PC-3 (cell line): Measurements from ENCODE around the gene GH1. TPM values are rescaled to one million over a fixed set of nuclear protein-coding genes. Genes with fewer than 3 reads are reported as not detected.
A peak's percentile ranks its signal among the peaks of the same experiment; 100 is the strongest.
"Not testable (repeated sequence)": the region's sequence is repeated elsewhere in the genome, so short reads cannot be mapped to it uniquely, and the experiment has no call there.

Source experiments
- ATAC-seq: fragments of 200-7000 bp; cut with Tn5 transposase; 2 replicates; pipeline ENCODE4 v1.9.1; 2020; ENCODE audit warnings: mild to moderate bottlenecking, moderate library complexity
- BruUV-seq: library from RNA; stranded (reverse); fragments of 400-500 nt; replicated peaks from 2 replicates; lab custom pipeline; 2021; lab: Mats Ljungman, UMichigan
- CTCF ChIA-PET: fragments of 300-600 bp; sonication (Branson Sonifier 250); formaldehyde crosslinking; loops from one replicate; lab custom pipeline; 2022; ENCODE audit warnings: antibody characterized with exemption; lab: Charles Lee
- POLR2A ChIA-PET: fragments of 300-600 bp; sonication (Branson Sonifier 250); formaldehyde crosslinking; loops from one replicate; lab custom pipeline; 2022; ENCODE audit warnings: antibody characterized with exemption; ENCODE audit not compliant: unreplicated experiment; lab: Charles Lee
- DNase-seq: peaks from one replicate; pipeline ENCODE4 v3.0.0-alpha.2; 2015
- H2AFZ ChIP-seq: fragments of 300-600 bp; sonication (generic); 2 replicates; pipeline ENCODE4 v1.6.0; 2016; ENCODE audit warnings: antibody characterized with exemption, low read length
- H3F3A ChIP-seq: fragments of 300-600 bp; sonication (generic); one replicate; pipeline ENCODE4 v1.6.0; 2017; ENCODE audit warnings: antibody characterized with exemption, low read length, control low read depth, mild to moderate bottlenecking; ENCODE audit not compliant: unreplicated experiment
- H3K27ac ChIP-seq: fragments of 300-600 bp; sonication (generic); 2 replicates; pipeline ENCODE4 v1.5.1; 2016; ENCODE audit warnings: mild to moderate bottlenecking, low read length
- H3K27me3 ChIP-seq: fragments of 300-600 bp; sonication (generic); 2 replicates; pipeline ENCODE4 v1.6.1; 2016; ENCODE audit warnings: low read length, mixed read lengths
- H3K36me3 ChIP-seq: fragments of 300-600 bp; sonication (generic); 2 replicates; pipeline ENCODE4 v1.6.1; 2016; ENCODE audit warnings: low read depth, mixed run types, low read length, mixed read lengths
- H3K4me1 ChIP-seq: fragments of 300-600 bp; sonication (generic); 2 replicates; pipeline ENCODE4 v1.5.1; 2016; ENCODE audit warnings: low read length; ENCODE audit not compliant: insufficient read depth
- H3K4me2 ChIP-seq: fragments of 300-600 bp; sonication (generic); 2 replicates; pipeline ENCODE4 v1.6.0; 2016; ENCODE audit warnings: low read length
- H3K4me3 ChIP-seq: fragments of 300-600 bp; sonication (generic); 2 replicates; pipeline ENCODE4 v1.5.1; 2016; ENCODE audit warnings: mild to moderate bottlenecking, low read length, mixed read lengths
- H3K79me2 ChIP-seq: fragments of 300-600 bp; sonication (generic); 2 replicates; pipeline ENCODE4 v1.6.1; 2017; ENCODE audit warnings: low read length, mixed read lengths
- H3K9ac ChIP-seq: fragments of 300-600 bp; sonication (generic); 2 replicates; pipeline ENCODE4 v1.6.0; 2016; ENCODE audit warnings: mild to moderate bottlenecking, low read length
- H3K9me2 ChIP-seq: fragments of 300-600 bp; sonication (generic); replicated peaks from 2 replicates; pipeline ENCODE4 v1.6.1; 2016; ENCODE audit warnings: mixed run types, low read length, mixed read lengths
- H3K9me3 ChIP-seq: fragments of 300-600 bp; sonication (generic); 2 replicates; pipeline ENCODE4 v1.6.1; 2016; ENCODE audit warnings: low read length, mixed read lengths
- H4K20me1 ChIP-seq: fragments of 300-600 bp; sonication (generic); 2 replicates; pipeline ENCODE4 v1.6.1; 2016; ENCODE audit warnings: low read length, mixed read lengths
- intact Hi-C: fragments of 100-400 bp; cut with micrococcal nuclease; formaldehyde crosslinking; loops from 2 replicates; pipeline ENCODE4 v1.9.0; 2023
- total RNA-seq: library from RNA; depleted of rRNA; stranded (reverse); fragments of >200 nt; gene quantifications from 2 replicates; pipeline ENCODE4 v1.2.3, GENCODE V29; 2014

GH1 gene
- total RNA-seq, 1 experiment from 2014 or later = not detected

- H3K4me1 ChIP-seq, H3K79me2 ChIP-seq, H3F3A ChIP-seq, CTCF ChIA-PET, ATAC-seq, H3K4me3 ChIP-seq, H3K9me3 ChIP-seq, POLR2A ChIA-PET, H2AFZ ChIP-seq, H3K27ac ChIP-seq, H3K9me2 ChIP-seq, BruUV-seq, H3K36me3 ChIP-seq, DNase-seq, H3K4me2 ChIP-seq, H3K9ac ChIP-seq, H3K27me3 ChIP-seq, H4K20me1 ChIP-seq, intact Hi-C loops: not testable (repeated sequence)
Measured at GRCh38 chr17:63874693-63875092, 43.9 kb downstream of the GH1 start.

- H3K36me3 ChIP-seq, intact Hi-C loops, CTCF ChIA-PET, H3K4me1 ChIP-seq, H4K20me1 ChIP-seq, H3K9me3 ChIP-seq, H3K9ac ChIP-seq, DNase-seq, H3K9me2 ChIP-seq, H3K4me3 ChIP-seq, H3K27ac ChIP-seq, H3K4me2 ChIP-seq, BruUV-seq, H2AFZ ChIP-seq, H3F3A ChIP-seq, H3K27me3 ChIP-seq, H3K79me2 ChIP-seq: not testable (repeated sequence)
- ATAC-seq = peak; percentile 42; the same call in 1 of the 2 replicates
- POLR2A ChIA-PET = interaction anchor here (0.7 kb wide), 1 partner anchor 72 kb away, joined by 3 read pairs; no protein-coding TSS in a partner anchor
Measured at GRCh38 chr17:63874061-63874626, 44.5 kb downstream of the GH1 start.

- BruUV-seq, H3K9me2 ChIP-seq, H3K27me3 ChIP-seq, H4K20me1 ChIP-seq, H3K9ac ChIP-seq, H3K79me2 ChIP-seq, H3K27ac ChIP-seq, CTCF ChIA-PET, H3K4me2 ChIP-seq, DNase-seq, H3F3A ChIP-seq, ATAC-seq, intact Hi-C loops, H3K9me3 ChIP-seq, H2AFZ ChIP-seq, H3K36me3 ChIP-seq, H3K4me1 ChIP-seq, H3K4me3 ChIP-seq: not testable (repeated sequence)
- POLR2A ChIA-PET = interaction anchor here (0.7 kb wide), 1 partner anchor 73 kb away, joined by 3 read pairs; no protein-coding TSS in a partner anchor
Measured at GRCh38 chr17:63873577-63873976, 45.1 kb downstream of the GH1 start, which contains the start of gene CSH2. CSH2 (minus strand) TSS chr17:63873677; CDS start chr17:63873614, 63 bp downstream.

- H3K79me2 ChIP-seq, intact Hi-C loops, ATAC-seq: not testable (repeated sequence)
Measured at GRCh38 chr17:63871646-63872365, 46.8 kb downstream of the GH1 start.

GRCh38 chr17:63870292-63870665, 48.4 kb downstream of the GH1 start:
- DNase-seq, ATAC-seq, H3K4me3 ChIP-seq, H3K9me3 ChIP-seq, intact Hi-C loops, BruUV-seq, H3F3A ChIP-seq, H3K9me2 ChIP-seq, H2AFZ ChIP-seq, H3K4me2 ChIP-seq, H3K27ac ChIP-seq, H3K4me1 ChIP-seq, H4K20me1 ChIP-seq, POLR2A ChIA-PET, H3K27me3 ChIP-seq, H3K79me2 ChIP-seq, H3K9ac ChIP-seq, H3K36me3 ChIP-seq: not testable (repeated sequence)
- CTCF ChIA-PET = interaction anchor here (1.1 kb wide), 1 partner anchor 44 kb away, joined by 3 read pairs; no protein-coding TSS in a partner anchor

More at GRCh38 chr17:63871646-63872365, 46.8 kb downstream of the GH1 start:
- H3K27me3 ChIP-seq, H2AFZ ChIP-seq, CTCF ChIA-PET, H3K9me2 ChIP-seq, H3K9ac ChIP-seq, H4K20me1 ChIP-seq, H3K9me3 ChIP-seq, H3K36me3 ChIP-seq, H3K4me2 ChIP-seq, H3K4me1 ChIP-seq, DNase-seq, H3F3A ChIP-seq, H3K27ac ChIP-seq, BruUV-seq, H3K4me3 ChIP-seq, POLR2A ChIA-PET: not testable (repeated sequence)

GRCh38 chr17:63869491-63870291, 48.9 kb downstream of the GH1 start:
- POLR2A ChIA-PET, H3K4me2 ChIP-seq: not testable (repeated sequence)

More at GRCh38 chr17:63869491-63870291, 48.9 kb downstream of the GH1 start:
- H3K79me2 ChIP-seq, H3K4me3 ChIP-seq, H3K27me3 ChIP-seq, H2AFZ ChIP-seq, H4K20me1 ChIP-seq, H3F3A ChIP-seq, BruUV-seq, intact Hi-C loops, H3K9me2 ChIP-seq, H3K4me1 ChIP-seq, H3K9ac ChIP-seq, H3K9me3 ChIP-seq, H3K27ac ChIP-seq, H3K36me3 ChIP-seq: not testable (repeated sequence)
- peak; percentile 45 for DNase-seq
- CTCF ChIA-PET = interaction anchor here (1.1 kb wide), 1 partner anchor 43 kb away, joined by 3 read pairs; no protein-coding TSS in a partner anchor
- peak; percentile 18; the same call in 1 of the 2 replicates for ATAC-seq
